Fibroblast of skin of left biceps (primary cell): Measurements from ENCODE around the gene ATF7IP.

ENCODE experiments used
- DNase-seq, 2 experiments: peaks; one replicate each; pipeline ENCODE4 v3.0.0-alpha.2; 2013; ENCODE audit warnings: low read depth in 2 of 2

The ATF7IP gene

DNA sequence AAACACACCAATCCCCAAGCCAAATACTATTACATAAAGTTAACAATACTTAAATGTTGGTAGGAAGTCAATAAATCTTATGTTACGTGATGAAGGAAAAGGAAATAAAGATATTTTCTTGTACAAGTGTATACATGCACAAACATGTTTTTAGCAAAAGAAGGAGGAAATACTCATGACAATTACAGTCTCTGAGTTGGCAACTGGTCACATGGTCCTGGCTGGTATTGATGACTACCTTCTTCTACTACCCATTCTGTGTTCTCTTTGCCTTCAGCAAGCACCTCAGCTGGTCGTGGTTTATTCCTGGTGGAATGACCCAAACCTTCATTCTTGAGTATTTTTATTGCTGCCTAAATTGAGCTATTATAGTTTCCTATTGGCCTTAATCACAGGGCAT is 117.4 kb downstream of the ATF7IP start:
- DNase-seq: no peak

DNA sequence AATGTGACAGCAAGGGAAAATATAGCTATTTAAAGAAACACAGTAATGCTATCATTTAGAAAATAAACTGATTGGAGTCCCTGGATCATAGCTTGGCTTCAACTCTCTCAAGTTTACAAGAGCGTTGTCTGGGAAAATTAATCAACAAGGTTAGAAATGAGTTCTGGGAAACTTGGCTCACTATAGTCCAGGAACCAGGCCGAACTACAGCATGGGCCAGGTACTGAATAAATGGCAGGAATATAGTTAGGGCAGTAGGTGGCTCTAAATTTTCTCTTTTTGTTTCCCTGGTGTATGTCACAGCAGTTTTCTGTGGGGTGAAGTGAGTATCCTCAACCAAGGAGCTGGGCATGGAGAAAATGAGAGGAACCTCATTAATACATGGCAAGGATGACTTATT is 129.8 kb downstream of the ATF7IP start:
- DNase-seq: no peak

DNA sequence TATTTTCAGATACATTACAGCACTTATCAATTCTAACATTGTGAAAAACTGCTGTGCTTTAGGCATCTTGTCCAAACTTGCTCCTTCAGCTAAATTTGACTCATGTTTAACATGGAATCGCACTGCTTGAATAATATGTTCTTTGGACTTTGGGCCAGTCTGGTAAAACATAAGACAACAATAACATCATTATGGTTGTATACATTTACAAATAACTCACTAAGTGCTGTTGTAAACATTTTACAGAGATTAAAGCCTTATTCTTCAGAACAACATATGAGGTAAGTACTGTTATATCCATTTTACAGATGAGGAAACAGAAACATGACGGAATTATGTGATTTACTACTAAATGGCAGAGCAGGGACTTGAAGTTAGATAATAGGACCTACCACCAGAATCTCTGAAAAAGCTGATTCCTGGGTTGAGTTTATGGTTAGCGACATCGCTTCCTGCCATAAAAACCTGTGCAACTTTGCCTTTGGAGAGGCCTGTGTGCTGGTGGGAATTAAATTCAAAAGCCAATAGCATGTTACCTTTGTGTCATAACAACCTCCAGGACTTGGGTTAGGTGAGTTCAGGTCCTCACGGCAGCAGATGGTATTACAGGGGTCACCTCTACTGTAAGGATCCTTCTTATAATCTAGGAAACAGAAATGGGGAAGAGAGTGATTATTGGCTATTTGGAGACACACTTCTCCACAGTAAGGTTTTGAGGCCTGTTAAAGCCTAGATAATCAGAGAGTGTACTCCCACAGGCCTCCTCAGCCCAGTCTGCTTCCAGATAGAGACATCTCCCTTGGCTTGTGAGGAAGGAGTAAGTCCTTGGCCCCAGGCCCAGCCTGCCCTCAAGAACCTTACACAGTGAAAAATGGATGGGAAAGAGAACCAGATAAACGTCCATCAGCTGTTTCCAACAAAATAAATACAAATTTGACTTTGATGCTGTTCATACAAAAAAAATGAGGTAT is 140.4 kb downstream of the ATF7IP start:
- DNase-seq: no peak

- DNase-seq: no peak
Observed at GRCh38 chr12:14510574-14510973, 145.1 kb downstream of the ATF7IP start.

- DNase-seq: no peak
Observed at GRCh38 chr12:14514154-14514842, 148.8 kb downstream of the ATF7IP start.

DNA sequence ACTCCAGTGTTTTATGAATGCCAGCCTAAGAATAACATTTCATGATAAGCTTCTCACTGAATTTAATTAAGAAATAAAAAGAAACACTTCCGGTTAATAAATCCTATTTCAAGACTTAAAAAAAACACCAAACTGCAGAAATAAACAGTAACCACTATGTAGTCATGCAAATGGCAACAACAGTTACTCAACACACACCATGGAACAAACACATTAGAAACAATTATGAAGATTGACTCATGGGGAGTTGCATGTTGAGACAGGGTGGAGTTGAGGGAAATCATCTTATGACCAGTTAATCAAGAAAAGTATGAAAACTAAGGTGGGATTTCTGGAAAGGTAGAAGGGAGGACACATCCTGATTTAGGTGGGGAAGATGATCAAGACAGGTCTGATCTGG is 149.5 kb downstream of the ATF7IP start:
- no peak for DNase-seq

- no peak for DNase-seq
Observed at GRCh38 chr12:14521822-14522221, 156.3 kb downstream of the ATF7IP start.

GRCh38 chr12:14525964-14526363 is 160.5 kb downstream of the ATF7IP start:
- no peak for DNase-seq

GRCh38 chr12:14532152-14532551 is 166.7 kb downstream of the ATF7IP start:
- DNase-seq: no peak

- no peak for DNase-seq
Observed at GRCh38 chr12:14537088-14537487, 171.6 kb downstream of the ATF7IP start.

- DNase-seq: no peak
Observed at GRCh38 chr12:14540801-14541462, 175.4 kb downstream of the ATF7IP start.

DNA sequence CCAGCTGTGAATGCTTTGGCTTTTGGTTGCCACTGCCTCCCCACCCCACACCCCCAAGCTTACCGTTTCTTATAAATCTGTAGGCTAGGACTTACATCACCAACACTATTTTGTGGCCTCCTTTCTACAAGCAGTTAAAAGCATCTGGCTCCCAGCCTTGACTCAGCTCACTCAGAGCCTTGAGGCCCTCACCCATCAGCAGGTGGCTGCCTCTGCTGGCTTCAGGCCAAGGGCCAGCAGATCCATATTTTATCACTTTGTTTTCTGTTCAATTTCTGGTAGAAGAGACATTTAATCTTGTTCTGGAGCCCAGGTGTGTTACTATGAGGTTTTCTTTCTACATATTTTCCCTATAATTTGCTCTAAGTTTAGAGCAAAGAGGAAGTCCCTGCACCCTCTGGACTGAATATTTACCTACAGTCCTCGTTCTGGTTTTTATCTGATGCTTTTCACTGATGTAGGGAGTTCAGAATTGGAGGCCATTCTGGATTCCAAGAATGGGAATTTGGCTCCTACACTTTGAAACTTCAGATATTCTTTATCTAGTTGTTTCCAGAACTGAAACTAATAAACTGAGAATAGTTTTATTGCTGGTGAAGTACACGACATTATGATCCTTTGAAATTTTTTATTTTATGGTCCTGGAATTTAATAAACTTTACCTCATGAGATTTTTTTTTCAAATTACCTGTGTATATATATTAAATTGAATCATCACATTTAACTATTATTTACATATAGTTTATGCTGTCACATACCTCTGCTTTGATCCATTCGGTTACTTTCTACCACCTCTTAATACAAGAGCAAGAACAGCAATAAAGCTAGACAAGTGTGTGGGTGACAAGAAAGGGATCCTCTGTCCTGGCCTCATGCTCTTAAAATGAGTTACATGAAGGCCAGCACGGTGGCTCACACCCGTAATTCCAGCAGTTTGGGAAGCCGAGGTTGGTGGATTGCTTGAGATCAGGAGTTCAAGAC is 180.0 kb downstream of the ATF7IP start:
- no peak for DNase-seq

DNA sequence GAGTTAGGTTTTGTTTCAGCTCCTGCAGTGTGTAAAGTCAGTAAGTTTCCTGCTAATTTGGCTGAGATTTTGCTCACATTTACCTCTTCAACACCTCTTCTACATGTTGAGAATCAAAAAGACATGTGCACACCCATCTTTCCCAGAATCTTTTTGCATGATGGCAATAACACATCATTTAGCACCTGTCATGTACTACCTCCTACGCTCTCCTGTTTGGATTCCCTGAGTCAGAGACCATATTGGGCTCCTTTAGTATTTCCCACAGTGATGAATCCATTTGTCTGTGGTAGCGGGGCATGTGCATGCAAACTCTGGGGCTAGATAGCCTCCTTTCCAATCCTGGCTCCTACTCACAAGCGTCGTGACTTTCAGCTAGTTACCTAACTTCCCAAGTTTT is 182.1 kb downstream of the ATF7IP start:
- DNase-seq: no peak

DNA sequence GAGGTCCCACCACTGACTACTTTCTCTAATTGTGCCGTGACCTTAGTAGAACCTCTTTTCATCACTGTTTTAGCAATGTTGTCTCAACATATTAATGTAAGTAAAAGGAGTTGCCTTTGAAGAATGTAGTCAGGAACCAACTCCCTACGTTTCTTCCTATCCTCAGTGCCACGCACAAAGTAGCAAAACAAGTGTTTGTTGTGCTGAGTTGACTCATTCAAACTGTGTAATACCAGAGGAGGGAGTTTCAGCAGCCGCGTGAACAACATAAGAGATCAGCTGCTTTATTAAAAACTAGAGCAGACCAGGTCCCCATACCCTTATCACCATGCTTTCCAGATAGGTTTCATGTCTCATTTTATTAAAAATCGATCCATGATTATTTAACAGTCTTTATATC is 183.1 kb downstream of the ATF7IP start:
- DNase-seq: no peak
